RPMI7951 (cell line): ENCODE results near the gene GBX2. TPM values are rescaled to one million over a fixed set of nuclear protein-coding genes. Genes with fewer than 3 reads are reported as not detected.

Experiments
- DNase-seq: peaks from one replicate; pipeline ENCODE4 v3.0.0-alpha.2; 2012; ENCODE audit warnings: low read depth
- total RNA-seq: library from RNA; depleted of rRNA; stranded (reverse); fragments of >200 nt; shearing (Covaris generic); gene quantifications from 2 replicates; pipeline ENCODE4 v1.2.3, GENCODE V29; 2014; rRNA removed

The GBX2 gene
- total RNA-seq: 0.24 TPM in 1 of 2 replicates, not detected in the other

GRCh38 chr2:236168110-236169080, at the start of gene GBX2:
TSS of gene GBX2 (minus strand) at chr2:236168386. CDS start at chr2:236167971, 415 bp downstream.
- peak; percentile 73 for DNase-seq

- no peak for DNase-seq
These were observed 49.7 kb upstream of the GBX2 start for GRCh38 chr2:236217926-236218325.

GRCh38 chr2:236216711-236217110, 48.5 kb upstream of the GBX2 start:
- no peak for DNase-seq

GRCh38 chr2:236215761-236216333, 47.7 kb upstream of the GBX2 start:
- DNase-seq: no peak

GRCh38 chr2:236215196-236215595, 47.0 kb upstream of the GBX2 start:
- DNase-seq: no peak

GRCh38 chr2:236214376-236214995, 46.3 kb upstream of the GBX2 start:
- DNase-seq: no peak

GRCh38 chr2:236211296-236211695, 43.1 kb upstream of the GBX2 start:
- no peak for DNase-seq

GRCh38 chr2:236210536-236210935, 42.4 kb upstream of the GBX2 start:
- no peak for DNase-seq

- DNase-seq: no peak
These were observed 41.8 kb upstream of the GBX2 start for GRCh38 chr2:236209996-236210395.

- no peak for DNase-seq
These were observed 41.3 kb upstream of the GBX2 start for GRCh38 chr2:236209535-236209934.

GRCh38 chr2:236208019-236208926, 40.1 kb upstream of the GBX2 start:
- no peak for DNase-seq

- no peak for DNase-seq
These were observed 39.3 kb upstream of the GBX2 start for GRCh38 chr2:236207472-236207871.

GRCh38 chr2:236205867-236206645, 37.9 kb upstream of the GBX2 start:
- peak; percentile 16 for DNase-seq

- DNase-seq: no peak
These were observed 36.8 kb upstream of the GBX2 start for GRCh38 chr2:236204953-236205352.

- no peak for DNase-seq
These were observed 32.2 kb upstream of the GBX2 start for GRCh38 chr2:236200378-236200777.

GRCh38 chr2:236196366-236196765, 28.2 kb upstream of the GBX2 start:
- no peak for DNase-seq

- DNase-seq: no peak
These were observed 27.5 kb upstream of the GBX2 start for GRCh38 chr2:236195726-236196125.

- DNase-seq: no peak
These were observed 26.6 kb upstream of the GBX2 start for GRCh38 chr2:236194786-236195185.

- no peak for DNase-seq
These were observed 24.8 kb upstream of the GBX2 start for GRCh38 chr2:236193026-236193425.

GRCh38 chr2:236190674-236191073, 22.5 kb upstream of the GBX2 start:
- no peak for DNase-seq

- no peak for DNase-seq
These were observed 16.5 kb upstream of the GBX2 start for GRCh38 chr2:236184701-236185100.
